Endothelial cell of umbilical vein (primary cell): Measurements from ENCODE around the gene F2RL1. TPM values are rescaled to one million over a fixed set of nuclear protein-coding genes. Genes with fewer than 3 reads are reported as not detected.
"Not testable (repeated sequence)": the region's sequence is repeated elsewhere in the genome, so short reads cannot be mapped to it uniquely, and the experiment has no call there.

Source experiments
- BruUV-seq: library from RNA; stranded (reverse); fragments of 400-500 nt; replicated peaks from 2 replicates; lab custom pipeline; 2021; lab: Mats Ljungman, UMichigan
- CTCF ChIA-PET: fragments of 300-600, 350-600 bp; sonication (Branson Sonifier 250); formaldehyde crosslinking; loops from one replicate; lab custom pipeline; 2021; ENCODE audit warnings: antibody characterized with exemption, inconsistent platforms; lab: Charles Lee
- POLR2A ChIA-PET: fragments of 300-600, 350-600 bp; sonication (Branson Sonifier 250); formaldehyde crosslinking; loops from one replicate; lab custom pipeline; 2021; ENCODE audit warnings: antibody characterized with exemption, inconsistent platforms; lab: Charles Lee
- DNase-seq: peaks from one replicate; pipeline ENCODE4 v3.0.0-alpha.2; 2011; ENCODE audit warnings: low read depth, low spot score
- FAIRE-seq: peaks from 2 replicates; lab custom pipeline; 2011; peaks lifted over from hg19 to GRCh38; lab: Jason Lieb, UNC
- H2AFZ ChIP-seq: 2 replicates; pipeline ENCODE4 v1.6.0; 2012; ENCODE audit warnings: low read depth, low read length, control low read depth, inconsistent platforms
- H3K27ac ChIP-seq: 2 replicates; pipeline ENCODE4 v1.5.1; 2011; ENCODE audit warnings: low read depth, mild to moderate bottlenecking, control low read depth, low read length, moderate library complexity; ENCODE audit not compliant: insufficient read depth
- H3K27me3 ChIP-seq, 2 experiments: 2 replicates each; pipeline versions ENCODE4 v1.6.0 to v1.6.1; 2011; ENCODE audit warnings: low read length in 2 of 2, mixed read lengths in 1 of 2; ENCODE audit not compliant: control insufficient read depth in 2 of 2, insufficient read depth in 2 of 2
- H3K36me3 ChIP-seq, 2 experiments: 2 replicates in 1 of 2; 3 replicates in 1 of 2; pipeline ENCODE4 v1.5.1; 2011; ENCODE audit warnings: low read length in 2 of 2, mild to moderate bottlenecking in 1 of 2, moderate library complexity in 1 of 2; ENCODE audit not compliant: control insufficient read depth in 2 of 2, insufficient read depth in 2 of 2; ENCODE audit errors: extremely low read depth in 1 of 2
- H3K4me1 ChIP-seq: 3 replicates; pipeline ENCODE4 v1.5.1; 2011; ENCODE audit warnings: mild to moderate bottlenecking, low read length; ENCODE audit not compliant: control insufficient read depth, insufficient read depth; ENCODE audit errors: extremely low read depth
- H3K4me2 ChIP-seq: 2 replicates; pipeline ENCODE4 v1.6.1; 2011; ENCODE audit warnings: low read length, control low read depth, mixed read lengths; ENCODE audit not compliant: insufficient read depth
- H3K4me3 ChIP-seq, 3 experiments: fragments of 200-600 bp in 1 of 3; sonication (generic), shearing (Covaris generic) in 1 of 3; replicated peaks in 1 of 3; 2 replicates each; pipeline ENCODE4 v1.5.1; 2011 to 2016; ENCODE audit warnings: control low read depth in 3 of 3, low read length in 3 of 3, mild to moderate bottlenecking in 2 of 3, inconsistent platforms in 1 of 3, low read depth in 1 of 3, moderate library complexity in 1 of 3; ENCODE audit not compliant: insufficient read depth in 1 of 3
- H3K79me2 ChIP-seq: 2 replicates; pipeline ENCODE4 v1.6.0; 2012; ENCODE audit warnings: low read length, inconsistent platforms; ENCODE audit not compliant: control insufficient read depth, insufficient read depth
- H3K9ac ChIP-seq: replicated peaks from 2 replicates; pipeline ENCODE3; 2011; ENCODE audit warnings: low read length, control low read depth; ENCODE audit not compliant: insufficient read depth; ENCODE audit errors: extremely low read depth
- H3K9me1 ChIP-seq: replicated peaks from 3 replicates; pipeline ENCODE4 v1.6.0; 2011; ENCODE audit warnings: mild to moderate bottlenecking, low read length; ENCODE audit not compliant: control insufficient read depth, insufficient read depth; ENCODE audit errors: extremely low read depth
- H3K9me3 ChIP-seq: replicated peaks from 2 replicates; pipeline ENCODE4 v1.5.1; 2012; ENCODE audit warnings: low read length, inconsistent platforms; ENCODE audit not compliant: control insufficient read depth, insufficient read depth
- H4K20me1 ChIP-seq: replicated peaks from 2 replicates; pipeline ENCODE3; 2011; ENCODE audit warnings: mild to moderate bottlenecking, low read length; ENCODE audit not compliant: control insufficient read depth, insufficient read depth; ENCODE audit errors: extremely low read depth
- GATA2 ChIP-seq: IDR thresholded peaks from 2 replicates; pipeline ENCODE4 v1.7.0; 2011; ENCODE audit warnings: low read depth, mild to moderate bottlenecking, moderate library complexity, mixed read lengths, low read length; ENCODE audit not compliant: insufficient read length, insufficient read depth
- JUN ChIP-seq: IDR thresholded peaks from 2 replicates; pipeline ENCODE4 v1.6.1; 2011; ENCODE audit warnings: borderline replicate concordance, low read depth; ENCODE audit not compliant: insufficient read length, insufficient read depth
- POLR2AphosphoS5 ChIP-seq: IDR thresholded peaks from 2 replicates; pipeline ENCODE4 v1.6.1; 2012; ENCODE audit warnings: low read depth, mild to moderate bottlenecking, control low read depth, low read length, moderate library complexity; ENCODE audit not compliant: insufficient read depth
- dilution Hi-C: fragments of 300-500 bp; cut with MboI; formaldehyde crosslinking; loops from one replicate; pipeline ENCODE4 v1.15.0; 2019; ENCODE audit warnings: low sequenced_read_pairs; ENCODE audit not compliant: extremely low pct_ligation_motif_present
- intact Hi-C: fragments of 100-400 bp; cut with micrococcal nuclease; formaldehyde crosslinking; loops from one replicate; pipeline ENCODE4 v1.10.0; 2022
- polyA plus RNA-seq, 4 experiments: library from polyadenylated mRNA; depleted of rRNA in 3 of 4; stranded (reverse) in 3 of 4; unstranded in 1 of 4; fragments of >200 nt; gene quantifications; 2 replicates each; pipeline versions ENCODE4 v1.2.1 to v1.2.3, GENCODE V29; 2011 to 2012; ENCODE audit warnings: missing spikeins in 1 of 4
- total RNA-seq: library from RNA; stranded (reverse); gene quantifications from 2 replicates; pipeline ENCODE4 v1.2.3, GENCODE V29; 2021
- TF ChIP-seq, protein P1 (sequence below): IDR thresholded peaks from 2 replicates; pipeline ENCODE4 v1.6.1; 2011; ENCODE audit not compliant: insufficient read depth, insufficient read length

The F2RL1 gene
- total and polyA plus RNA-seq, 2 donors (not counting 3 experiments of a cell fraction or from before 2014, with no cell fraction given): 21.8 to 21.9 TPM

- POLR2A ChIA-PET: no interaction called here
These were observed 33.9 kb downstream of the F2RL1 start for GRCh38 chr5:76852772-76853171.

GRCh38 chr5:76853741-76854140, 34.9 kb downstream of the F2RL1 start:
- H3K4me1 ChIP-seq, H3K9ac ChIP-seq, FAIRE-seq, CTCF ChIA-PET, DNase-seq, H3K27ac ChIP-seq, H3K79me2 ChIP-seq, BruUV-seq, intact Hi-C loops, H3K27me3 ChIP-seq, H3K4me2 ChIP-seq, H2AFZ ChIP-seq, H3K4me3 ChIP-seq, H3K9me3 ChIP-seq, H4K20me1 ChIP-seq, dilution Hi-C loops, H3K36me3 ChIP-seq, POLR2A ChIA-PET, H3K9me1 ChIP-seq: not testable (repeated sequence)

More at GRCh38 chr5:76852772-76853171, 33.9 kb downstream of the F2RL1 start:
- no peak for TF ChIP-seq POLR2AphosphoS5
- TF ChIP-seq, protein P1, sequence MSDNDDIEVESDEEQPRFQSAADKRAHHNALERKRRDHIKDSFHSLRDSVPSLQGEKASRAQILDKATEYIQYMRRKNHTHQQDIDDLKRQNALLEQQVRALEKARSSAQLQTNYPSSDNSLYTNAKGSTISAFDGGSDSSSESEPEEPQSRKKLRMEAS: no peak
- no peak for TF ChIP-seq GATA2
- no peak for TF ChIP-seq JUN
- Histone ChIP-seq H3K4me1 (peaks cover 5% of the 10 kb centered on the region), H3K79me2 (no peaks in the 10 kb centered on the region), H3K9me1 (no peaks in the 10 kb centered on the region), H3K36me3 (no peaks in the 10 kb centered on the region), H3K9me3 (no peaks in the 10 kb centered on the region), H2AFZ (no peak overlapping the region), H3K4me2 (no peak overlapping the region), H3K9ac (no peak overlapping the region), H3K27ac (no peak overlapping the region), H4K20me1 (no peaks in the 10 kb centered on the region), H3K27me3 (no peaks in the 10 kb centered on the region), H3K4me3 (no peak overlapping the region)
- dilution Hi-C loops (no loop called here), intact Hi-C loops (no loop called here)
- CTCF ChIA-PET: interaction anchor here (0.6 to 1.0 kb wide), 2 partner anchors 10 to 78 kb away, joined by 3 to 4 read pairs; no protein-coding TSS in a partner anchor
- FAIRE-seq (no peak), DNase-seq (no peak)
- no TSS peak for BruUV-seq
